KMS-11 (cell line): ENCODE measurements around the gene TRIM66.

Experiments
- H2AFZ ChIP-seq: fragments of 200-600 bp; sonication (generic); 2 replicates; pipeline ENCODE4 v1.6.1; 2016; ENCODE audit warnings: antibody characterized with exemption, mixed run types, low read depth
- H3K27ac ChIP-seq: fragments of 200-600 bp; sonication (generic); 2 replicates; pipeline ENCODE4 v1.6.1; 2016; ENCODE audit warnings: mild to moderate bottlenecking, mixed run types
- H3K27me3 ChIP-seq: fragments of 200-600 bp; sonication (generic); 2 replicates; pipeline ENCODE4 v1.6.1; 2017; ENCODE audit warnings: mild to moderate bottlenecking, low read depth, mixed run types, moderate library complexity; ENCODE audit not compliant: insufficient read depth
- H3K36me3 ChIP-seq: fragments of 200-600 bp; sonication (generic); 2 replicates; pipeline ENCODE4 v1.6.1; 2017; ENCODE audit warnings: mild to moderate bottlenecking, mixed run types; ENCODE audit not compliant: insufficient read depth
- H3K4me1 ChIP-seq: fragments of 200-600 bp; sonication (generic); 2 replicates; pipeline ENCODE4 v1.6.1; 2016; ENCODE audit warnings: mild to moderate bottlenecking, low read depth, mixed run types; ENCODE audit not compliant: poor library complexity, severe bottlenecking
- H3K4me2 ChIP-seq: fragments of 200-600 bp; sonication (generic); 2 replicates; pipeline ENCODE4 v1.7.0; 2016; ENCODE audit warnings: mild to moderate bottlenecking, mixed run types
- H3K4me3 ChIP-seq: fragments of 200-600 bp; sonication (generic); IDR thresholded peaks from 2 replicates; pipeline ENCODE4 v1.6.1; 2017; ENCODE audit warnings: low read depth, low read length, mixed read lengths; ENCODE audit not compliant: insufficient read depth
- H3K79me2 ChIP-seq: fragments of 200-600 bp; sonication (generic); 2 replicates; pipeline ENCODE4 v1.6.1; 2016; ENCODE audit warnings: low read depth, mixed run types; ENCODE audit not compliant: insufficient read depth
- H3K9ac ChIP-seq: fragments of 200-600 bp; sonication (generic); 2 replicates; pipeline ENCODE4 v1.6.1; 2016; ENCODE audit warnings: mild to moderate bottlenecking, mixed run types
- H4K20me1 ChIP-seq: fragments of 200-600 bp; sonication (generic); 2 replicates; pipeline ENCODE4 v1.6.1; 2016; ENCODE audit warnings: mild to moderate bottlenecking, mixed run types; ENCODE audit not compliant: insufficient read depth
- TF ChIP-seq, protein P1 (sequence below): fragments of 200-600 bp; sonication (generic); conservative IDR thresholded peaks from 2 replicates; pipeline ENCODE4 v1.6.1; 2017; ENCODE audit warnings: low read depth, mild to moderate bottlenecking, antibody characterized with exemption, low read length, moderate library complexity, mixed read lengths

Gene TRIM66

DNA sequence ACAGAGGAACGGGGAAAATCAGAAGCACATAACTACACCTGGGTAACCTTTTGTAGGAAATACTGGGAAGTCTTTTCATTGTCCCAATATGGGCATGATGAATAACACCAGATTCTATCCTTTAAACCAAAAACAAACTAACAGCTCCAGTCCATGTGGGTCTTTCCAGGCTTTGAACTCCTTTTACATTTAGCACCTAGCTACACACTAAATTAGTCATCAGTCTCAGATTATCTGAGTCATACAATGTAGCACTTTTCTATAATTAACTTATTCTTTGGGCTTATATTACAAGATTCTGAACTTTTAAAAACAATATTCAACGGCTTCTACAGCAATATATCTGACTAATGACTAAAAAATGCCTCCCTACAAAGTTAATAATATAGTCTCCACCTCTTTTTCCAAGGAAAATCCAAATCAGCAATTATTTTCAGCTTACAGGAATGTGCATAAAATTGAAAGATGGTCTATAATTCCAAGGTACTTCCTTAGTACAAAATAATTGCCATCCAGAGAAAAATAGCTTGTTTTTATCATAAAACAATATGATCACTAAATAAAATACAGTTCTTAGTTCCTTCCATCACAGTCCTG, 114.8 kb downstream of the TRIM66 start:
- Histone ChIP-seq H3K79me2 (no peaks in the 10 kb centered on the region; the same call in 1 of the 2 replicates), H3K27ac (no peak overlapping the region), H2AFZ (no peak overlapping the region), H3K4me2 (no peak overlapping the region), H3K27me3 (no peaks in the 10 kb centered on the region), H4K20me1 (no peaks in the 10 kb centered on the region), H3K9ac (no peak overlapping the region), H3K36me3 (no peaks in the 10 kb centered on the region), H3K4me1 (peaks cover 12% of the 10 kb centered on the region), H3K4me3 (no peak overlapping the region)
- TF ChIP-seq, protein P1, sequence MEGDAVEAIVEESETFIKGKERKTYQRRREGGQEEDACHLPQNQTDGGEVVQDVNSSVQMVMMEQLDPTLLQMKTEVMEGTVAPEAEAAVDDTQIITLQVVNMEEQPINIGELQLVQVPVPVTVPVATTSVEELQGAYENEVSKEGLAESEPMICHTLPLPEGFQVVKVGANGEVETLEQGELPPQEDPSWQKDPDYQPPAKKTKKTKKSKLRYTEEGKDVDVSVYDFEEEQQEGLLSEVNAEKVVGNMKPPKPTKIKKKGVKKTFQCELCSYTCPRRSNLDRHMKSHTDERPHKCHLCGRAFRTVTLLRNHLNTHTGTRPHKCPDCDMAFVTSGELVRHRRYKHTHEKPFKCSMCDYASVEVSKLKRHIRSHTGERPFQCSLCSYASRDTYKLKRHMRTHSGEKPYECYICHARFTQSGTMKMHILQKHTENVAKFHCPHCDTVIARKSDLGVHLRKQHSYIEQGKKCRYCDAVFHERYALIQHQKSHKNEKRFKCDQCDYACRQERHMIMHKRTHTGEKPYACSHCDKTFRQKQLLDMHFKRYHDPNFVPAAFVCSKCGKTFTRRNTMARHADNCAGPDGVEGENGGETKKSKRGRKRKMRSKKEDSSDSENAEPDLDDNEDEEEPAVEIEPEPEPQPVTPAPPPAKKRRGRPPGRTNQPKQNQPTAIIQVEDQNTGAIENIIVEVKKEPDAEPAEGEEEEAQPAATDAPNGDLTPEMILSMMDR: no peak

DNA sequence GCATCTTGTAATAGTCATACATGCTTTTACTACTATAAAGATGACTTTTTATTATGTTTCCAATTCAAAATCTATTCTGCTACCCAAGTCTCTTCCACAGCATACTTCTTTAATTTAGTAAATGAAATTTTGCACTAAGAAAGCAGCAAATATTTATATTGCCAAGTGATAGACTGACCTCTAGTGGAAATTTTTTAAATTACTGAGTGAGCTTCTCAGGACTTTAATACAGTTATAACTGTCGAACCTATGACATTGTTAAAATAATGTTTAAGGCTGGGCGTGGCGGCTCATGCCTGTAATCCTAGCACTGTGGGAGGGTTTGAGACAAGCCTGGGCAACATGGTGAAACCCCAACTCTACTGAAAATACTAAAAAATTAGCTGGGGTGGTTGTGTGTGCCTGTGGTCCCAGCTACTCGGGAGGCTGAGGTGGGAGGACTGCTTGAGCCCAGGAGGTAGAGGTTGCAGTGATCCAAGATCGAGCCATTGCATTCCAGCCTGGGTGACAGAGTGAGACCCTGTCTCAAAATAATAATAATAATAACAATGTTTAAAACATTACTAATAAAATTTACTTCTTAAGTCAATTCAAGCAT, 115.8 kb downstream of the TRIM66 start:
- TF ChIP-seq, protein P1: peak; percentile 88
- H3K4me1 ChIP-seq: peaks cover 12% of the 10 kb centered on the region
- no peaks in the 10 kb centered on the region for H3K36me3 ChIP-seq
- no peak overlapping the region for H3K9ac ChIP-seq
- H3K27me3 ChIP-seq: no peaks in the 10 kb centered on the region
- no peaks in the 10 kb centered on the region for H4K20me1 ChIP-seq
- no peak overlapping the region for H3K27ac ChIP-seq
- H3K4me2 ChIP-seq: no peak overlapping the region
- no peak overlapping the region for H3K4me3 ChIP-seq
- no peaks in the 10 kb centered on the region; the same call in 1 of the 2 replicates for H3K79me2 ChIP-seq
- no peak overlapping the region for H2AFZ ChIP-seq

DNA sequence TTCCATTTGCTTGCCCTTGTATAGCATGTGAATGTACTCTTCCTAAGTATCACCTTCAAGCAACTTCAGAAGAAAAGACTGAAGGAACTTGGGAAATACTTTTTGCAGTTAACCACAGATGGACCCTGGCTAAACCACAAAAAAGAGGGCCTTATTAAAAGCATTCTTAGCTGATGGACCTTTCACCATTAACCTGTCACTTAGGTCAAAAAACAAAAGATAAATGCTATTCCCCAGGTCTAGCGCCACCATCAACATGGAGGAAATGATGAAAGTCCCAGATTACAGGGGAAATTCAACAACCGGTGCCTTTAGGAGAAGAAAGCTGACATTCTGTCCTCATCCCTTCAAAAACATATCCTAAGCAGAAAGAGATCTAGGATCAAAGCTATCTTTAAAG, 117.9 kb downstream of the TRIM66 start:
- H3K79me2 ChIP-seq: no peaks in the 10 kb centered on the region; the same call in 1 of the 2 replicates
- H3K27me3 ChIP-seq: no peaks in the 10 kb centered on the region
- no peak overlapping the region for H3K9ac ChIP-seq
- no peak overlapping the region for H3K4me2 ChIP-seq
- H3K4me3 ChIP-seq: no peak overlapping the region
- no peak overlapping the region for H2AFZ ChIP-seq
- TF ChIP-seq, protein P1: no peak
- H3K4me1 ChIP-seq: peaks cover 12% of the 10 kb centered on the region
- H4K20me1 ChIP-seq: no peaks in the 10 kb centered on the region
- no peak overlapping the region for H3K27ac ChIP-seq
- no peaks in the 10 kb centered on the region for H3K36me3 ChIP-seq
